ACHN (cell line): Measurements from ENCODE around the gene TCERG1.

Experiments
- DNase-seq: peaks from one replicate; pipeline ENCODE4 v3.0.0-alpha.2; 2015
- in situ Hi-C: cut with HindIII; loops from 2 replicates; pipeline ENCODE4 v1.10.0; 2017; ENCODE audit warnings: low sequenced_read_pairs, low pct_ligation_motif_present, low pct_unique_long_range_greater_than_20kb

TCERG1 gene

DNA sequence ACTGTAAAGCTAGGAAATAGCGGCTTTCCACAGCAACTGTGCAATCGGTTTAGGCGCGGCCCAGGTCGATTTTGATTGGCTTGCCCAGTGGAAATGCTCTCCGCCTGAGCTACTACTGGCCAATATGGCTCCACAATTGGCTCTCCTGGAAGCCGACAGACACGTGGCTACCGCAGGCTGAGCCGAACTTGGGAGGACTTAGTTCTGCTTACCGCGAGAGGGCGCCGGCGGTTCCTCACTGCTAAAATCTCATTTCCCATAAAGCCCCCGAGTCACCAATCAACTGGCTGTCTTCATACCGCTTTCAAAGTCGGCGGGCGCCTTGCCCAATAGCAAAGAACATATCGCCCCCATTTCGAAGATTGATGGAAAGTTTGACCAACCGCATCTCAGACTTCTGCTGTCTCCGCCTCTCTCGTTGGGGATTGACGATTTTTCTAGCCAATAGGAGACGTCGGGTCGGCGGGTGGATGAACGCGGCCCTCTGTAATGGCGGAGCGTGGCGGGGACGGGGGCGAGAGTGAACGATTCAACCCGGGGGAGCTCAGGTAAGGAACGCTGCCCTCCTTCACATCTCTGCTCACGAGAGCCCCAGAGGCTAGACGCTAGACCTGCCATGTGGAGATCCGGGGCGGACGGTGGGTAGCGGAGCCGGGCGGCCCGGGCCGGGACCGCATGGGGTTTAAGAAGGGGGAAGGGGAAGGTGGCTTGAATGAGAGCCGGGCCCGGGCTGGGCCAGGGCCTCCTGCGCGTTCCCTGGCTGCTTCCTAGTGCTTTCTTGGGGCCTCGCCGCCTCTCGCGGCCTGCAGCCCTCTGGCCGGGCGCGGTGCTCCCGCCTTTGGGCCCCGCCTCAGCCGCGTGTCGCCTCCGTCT, at the start of gene TCERG1:
Gene TCERG1 (plus strand): TSS at position 473 of the 873 bp plus-strand sequence. CDS start 17 bp downstream, at position 490.
- in situ Hi-C loops = loop anchor here (25.0 kb wide), 1 partner anchor 135 kb away; no protein-coding TSS in a partner anchor
- peak; percentile 99 for DNase-seq

DNA sequence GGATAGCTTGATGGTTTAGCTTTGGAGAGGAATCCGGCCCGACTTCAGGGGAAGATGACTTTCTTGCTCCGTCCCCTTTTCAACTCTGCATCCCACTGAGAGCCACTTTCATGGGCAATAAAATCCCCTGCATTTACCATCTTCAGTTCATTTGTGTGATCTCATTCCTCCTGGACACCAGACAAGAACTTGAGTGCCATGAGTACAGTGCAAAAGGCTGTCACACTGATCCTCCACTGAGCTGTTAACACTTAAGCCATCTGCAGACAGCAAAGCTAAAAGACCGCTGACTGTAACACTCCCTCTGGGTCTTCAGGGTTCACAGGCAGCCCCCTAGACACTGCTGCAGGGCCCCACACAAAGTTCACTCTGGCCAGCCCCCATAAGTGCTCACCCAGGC, 48.3 kb upstream of the TCERG1 start:
- in situ Hi-C loops = no loop called here
- DNase-seq = no peak

DNA sequence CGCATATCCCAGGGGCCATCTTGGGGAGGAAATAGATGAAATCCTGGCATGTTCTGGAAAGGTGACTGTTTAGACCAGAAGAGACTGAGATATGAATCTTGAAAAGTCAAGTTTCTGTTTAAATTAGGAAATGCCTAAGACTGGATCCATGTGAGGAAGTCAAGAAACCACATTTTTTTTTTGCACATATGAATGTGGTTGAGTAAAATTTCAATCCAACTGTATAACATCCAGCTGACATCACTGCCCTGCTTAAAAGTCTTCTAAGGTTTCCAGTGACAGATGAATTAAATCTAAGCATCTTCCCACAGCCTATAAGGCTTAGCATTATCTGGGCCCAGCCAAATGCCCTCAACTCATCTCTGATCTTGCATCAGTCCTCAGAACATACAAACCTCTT, 47.7 kb upstream of the TCERG1 start:
- no peak for DNase-seq

DNA sequence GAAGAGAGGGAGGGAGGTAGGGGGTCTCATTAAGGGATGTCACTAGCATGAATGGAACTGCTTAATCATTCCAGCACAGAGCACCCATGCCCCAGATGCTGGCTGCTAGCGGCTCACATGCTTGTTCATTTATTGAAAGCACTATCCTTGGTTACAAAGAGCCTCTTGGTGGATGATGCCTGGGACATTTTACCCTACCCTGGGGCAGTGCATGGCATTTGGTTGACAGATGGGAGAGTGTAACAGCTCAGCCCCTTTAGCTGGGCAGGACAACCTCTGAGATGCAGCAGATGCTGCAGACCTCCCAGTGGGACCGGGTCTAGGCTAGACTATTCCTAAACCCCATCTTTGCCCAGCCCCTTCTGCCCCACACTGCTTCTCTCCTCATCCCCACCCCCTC, 46.9 kb upstream of the TCERG1 start:
- in situ Hi-C loops = no loop called here
- no peak for DNase-seq

More for the DNA sequence above, 47.7 kb upstream of the TCERG1 start:
- in situ Hi-C loops = no loop called here

DNA sequence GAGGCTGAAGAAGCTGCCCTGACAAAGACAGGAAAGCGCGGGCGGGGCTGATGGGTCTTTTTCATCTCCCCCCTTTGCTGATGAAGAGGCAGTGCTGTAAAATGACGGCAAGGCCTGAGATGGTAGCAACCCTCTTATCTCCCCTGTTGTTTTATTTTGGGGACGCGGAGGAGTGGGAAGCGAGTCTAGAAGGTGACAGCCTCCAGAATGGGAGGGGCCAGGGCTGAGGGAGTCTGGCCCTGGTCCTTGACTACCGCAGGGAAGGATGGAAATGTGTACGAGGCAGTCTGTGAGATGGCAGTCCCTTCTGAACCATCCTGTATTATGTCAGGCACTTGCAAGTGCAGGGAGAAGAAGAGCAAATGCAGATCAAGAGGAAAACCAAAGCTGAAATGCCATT, 46.1 kb upstream of the TCERG1 start:
- in situ Hi-C loops = no loop called here
- DNase-seq = no peak

DNA sequence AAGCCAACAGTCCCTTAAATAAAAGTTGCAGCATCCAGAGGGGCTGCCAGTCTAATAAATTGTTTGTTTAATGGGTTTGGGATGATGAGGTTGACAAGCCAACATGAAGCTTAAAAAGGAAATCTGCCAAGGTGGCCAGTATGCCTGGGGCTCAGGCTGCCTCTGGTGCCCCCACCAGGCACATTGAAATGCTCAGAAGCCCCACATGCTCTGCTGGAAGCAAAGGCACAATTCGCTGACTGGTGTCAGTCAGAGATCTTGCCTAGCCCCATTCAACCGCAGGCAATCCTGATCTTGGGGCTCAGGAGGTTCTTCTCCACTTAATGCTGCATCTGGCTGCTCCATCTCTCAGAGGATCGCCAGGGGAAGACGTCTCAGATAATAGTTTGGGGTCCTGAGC, 44.2 kb upstream of the TCERG1 start:
- in situ Hi-C loops = no loop called here
- no peak for DNase-seq

DNA sequence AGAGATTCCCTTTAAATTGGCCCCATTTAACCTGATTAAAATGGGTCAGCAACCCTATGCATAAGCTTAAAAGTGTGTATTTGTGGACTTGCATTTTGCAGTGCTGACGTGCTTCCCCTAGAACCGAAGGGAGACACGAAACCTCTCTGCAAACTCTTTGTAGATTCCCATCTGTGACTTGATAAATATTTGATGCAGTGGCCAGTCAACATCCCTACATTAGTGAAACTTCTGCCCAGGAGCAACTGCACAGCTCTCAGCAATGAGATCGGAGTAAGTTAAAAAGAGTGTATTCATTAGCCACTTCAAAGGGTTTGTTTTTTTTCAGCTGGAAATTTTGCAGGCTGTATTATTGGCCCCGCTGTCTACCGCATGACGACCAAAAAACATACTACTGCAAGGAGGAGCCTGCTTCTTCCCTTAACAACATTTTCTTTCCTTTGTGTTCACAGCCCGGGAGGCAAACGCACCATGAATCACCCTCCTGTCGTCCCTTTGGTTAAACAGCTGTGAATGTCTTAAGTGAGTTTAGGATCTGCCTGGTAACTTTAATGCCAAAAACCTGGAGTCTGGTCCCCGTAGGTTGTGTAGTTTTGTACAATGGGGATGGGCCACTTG, 38.0 kb upstream of the TCERG1 start:
- no peak for DNase-seq
- in situ Hi-C loops = no loop called here

DNA sequence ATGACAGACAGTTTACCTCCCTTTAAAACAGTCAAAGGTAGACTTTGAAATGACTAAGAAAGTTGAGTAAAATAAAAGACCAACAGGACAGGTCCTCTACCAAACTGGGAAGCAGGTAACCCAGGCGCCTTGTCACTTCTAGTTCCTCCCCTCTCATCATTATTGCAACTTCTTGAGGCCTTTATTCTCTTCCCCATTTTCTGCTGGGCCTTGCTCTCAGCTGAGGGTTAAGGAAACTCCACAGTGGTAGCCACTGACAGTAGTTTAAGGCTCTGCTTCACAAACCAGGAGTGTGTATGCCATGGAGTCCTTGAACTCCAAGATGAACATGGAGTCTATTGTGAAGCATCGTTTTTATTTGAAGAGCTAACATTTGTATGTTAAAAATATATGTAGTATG, 36.9 kb upstream of the TCERG1 start:
- DNase-seq = no peak
- in situ Hi-C loops = no loop called here

DNA sequence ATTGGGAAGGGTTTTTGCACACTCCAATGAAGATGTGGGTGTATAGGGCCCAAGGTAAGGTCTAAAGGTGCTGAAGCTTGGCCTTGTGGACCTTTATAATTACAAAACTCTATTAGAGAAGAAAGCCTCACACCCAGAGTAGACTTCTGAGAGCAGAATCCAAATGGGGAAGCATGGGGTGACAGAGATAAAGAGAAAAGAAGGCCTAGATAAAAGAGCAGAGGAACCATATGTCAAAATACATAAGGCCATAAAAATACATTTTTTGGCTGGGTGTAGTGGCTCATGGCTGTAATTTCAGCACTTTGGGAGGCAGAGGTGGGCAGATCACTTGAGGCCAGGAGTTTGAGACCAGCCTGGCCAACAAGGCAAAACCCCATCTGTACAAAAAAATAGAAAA, 27.4 kb upstream of the TCERG1 start:
- no peak for DNase-seq
- in situ Hi-C loops = no loop called here

DNA sequence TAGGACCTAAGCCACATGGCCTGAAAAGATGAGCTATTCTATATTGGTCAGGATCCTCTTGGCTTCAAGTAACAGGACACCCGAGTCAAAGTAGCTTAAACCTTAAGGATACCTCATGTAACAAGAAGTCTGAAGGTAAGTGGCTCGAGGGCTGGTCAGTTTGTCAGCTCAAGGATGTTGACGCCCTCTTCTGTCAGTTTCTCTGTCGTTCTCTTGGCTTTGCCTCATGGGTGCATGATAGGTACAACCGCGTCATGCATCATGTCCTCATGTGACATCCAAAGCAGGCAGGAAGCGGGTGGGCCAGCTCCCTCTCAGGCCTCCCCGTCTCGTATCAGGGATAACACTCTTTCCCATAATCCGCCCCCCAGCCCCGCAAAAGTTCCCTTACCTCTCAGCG, 22.1 kb upstream of the TCERG1 start:
- in situ Hi-C loops = loop anchor here (25.0 kb wide), 1 partner anchor 113 kb away; no protein-coding TSS in a partner anchor
- DNase-seq = no peak

DNA sequence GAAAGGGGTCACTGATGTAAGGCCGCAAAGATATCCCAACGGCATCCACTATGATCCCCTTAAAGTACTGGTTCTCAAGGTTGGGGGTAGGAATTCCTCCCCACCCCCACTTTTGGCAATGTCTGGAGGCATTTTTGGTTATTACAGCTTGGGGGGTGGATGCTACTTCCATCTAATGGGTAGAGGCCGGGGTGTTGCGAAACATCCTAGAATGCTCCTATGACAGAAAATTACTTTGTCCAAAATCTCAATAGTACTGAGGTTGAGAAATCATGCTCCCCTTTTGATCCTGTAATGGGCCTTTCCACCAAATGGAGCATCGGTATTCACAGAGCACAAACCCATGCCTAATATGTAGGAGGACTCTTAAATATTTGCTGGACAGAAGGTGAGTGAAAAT, 20.8 kb upstream of the TCERG1 start:
- in situ Hi-C loops = loop anchor here (25.0 kb wide), 1 partner anchor 114 kb away; no protein-coding TSS in a partner anchor

DNA sequence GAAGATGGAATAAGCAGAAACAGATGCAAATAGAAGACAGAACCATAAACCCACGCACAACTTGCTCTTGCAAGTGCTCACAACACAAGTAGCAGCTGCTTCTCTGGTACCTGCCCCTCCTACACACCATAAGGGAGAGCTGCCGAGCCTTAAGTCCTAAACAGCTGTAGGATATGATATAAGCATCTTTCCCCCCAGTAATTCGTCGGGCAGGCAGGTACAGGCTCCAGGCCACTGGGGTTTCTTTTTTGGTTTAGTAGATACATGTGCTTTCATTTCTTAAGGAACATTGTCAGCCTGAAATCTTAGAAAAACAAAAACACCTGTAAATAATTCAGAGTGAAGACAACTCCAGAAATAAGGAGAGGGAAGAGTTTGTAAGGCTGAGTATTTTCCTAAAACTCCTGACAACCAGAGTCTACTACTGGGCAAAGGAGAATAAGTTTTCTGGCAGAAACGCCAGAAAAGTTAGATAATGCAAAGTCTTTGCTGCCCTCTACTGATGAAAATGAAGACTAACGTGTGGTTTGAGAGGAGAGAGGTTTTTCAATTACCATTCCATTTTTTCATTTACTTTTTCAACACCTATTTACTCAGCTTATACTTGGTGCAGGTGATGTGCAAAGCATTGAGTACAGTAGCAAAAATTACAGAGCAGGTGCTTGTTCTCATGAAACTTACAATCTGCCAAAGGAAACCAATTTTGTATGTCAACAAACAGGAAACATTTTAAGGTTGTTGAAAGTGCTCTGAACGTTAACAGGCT, 20.1 kb upstream of the TCERG1 start:
- in situ Hi-C loops = loop anchor here (25.0 kb wide), 1 partner anchor 115 kb away; no protein-coding TSS in a partner anchor
- DNase-seq = peak; percentile 54

More for the DNA sequence above, 20.8 kb upstream of the TCERG1 start:
- DNase-seq = no peak

DNA sequence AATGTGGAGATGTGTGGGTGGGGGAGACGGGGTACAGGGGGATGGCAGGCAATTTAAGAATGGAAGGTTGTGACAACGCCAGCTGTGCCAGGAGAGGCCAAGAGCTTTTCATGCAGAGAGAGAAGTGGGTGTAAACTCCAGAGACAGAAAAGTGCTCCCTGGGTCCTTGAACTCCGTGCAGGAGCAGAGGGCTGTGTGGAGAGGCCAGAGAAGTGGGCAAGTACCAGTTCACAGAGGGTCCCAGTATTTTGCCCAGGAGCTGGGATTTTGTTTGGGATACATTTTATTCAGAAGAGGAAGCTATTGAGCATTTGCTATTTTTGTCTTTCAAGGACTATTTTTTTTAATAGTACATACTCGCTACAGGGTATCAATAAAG, 19.5 kb upstream of the TCERG1 start:
- in situ Hi-C loops = loop anchor here (25.0 kb wide), 1 partner anchor 115 kb away; no protein-coding TSS in a partner anchor
- DNase-seq = no peak

DNA sequence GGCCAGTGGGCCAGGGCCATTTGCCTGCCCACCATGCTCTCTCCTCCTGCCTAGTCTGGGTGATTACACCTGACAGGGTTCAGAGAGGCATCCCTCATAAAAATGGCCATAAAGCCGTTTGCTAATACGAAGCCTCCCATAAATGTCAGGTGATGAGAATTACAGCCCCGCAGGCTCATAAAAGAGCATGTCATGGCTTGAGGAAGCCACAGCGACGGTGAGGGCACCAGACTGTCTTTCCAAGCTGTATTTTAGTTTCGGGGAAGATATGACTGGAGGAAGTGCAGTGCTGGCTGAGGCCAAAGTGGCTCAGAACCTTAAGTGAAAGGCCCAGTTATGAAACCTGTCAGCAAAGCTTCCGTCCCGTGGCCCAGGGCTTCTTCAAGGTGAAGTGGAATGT, 18.5 kb upstream of the TCERG1 start:
- in situ Hi-C loops = loop anchor here (25.0 kb wide), 1 partner anchor 116 kb away; no protein-coding TSS in a partner anchor
- no peak for DNase-seq

DNA sequence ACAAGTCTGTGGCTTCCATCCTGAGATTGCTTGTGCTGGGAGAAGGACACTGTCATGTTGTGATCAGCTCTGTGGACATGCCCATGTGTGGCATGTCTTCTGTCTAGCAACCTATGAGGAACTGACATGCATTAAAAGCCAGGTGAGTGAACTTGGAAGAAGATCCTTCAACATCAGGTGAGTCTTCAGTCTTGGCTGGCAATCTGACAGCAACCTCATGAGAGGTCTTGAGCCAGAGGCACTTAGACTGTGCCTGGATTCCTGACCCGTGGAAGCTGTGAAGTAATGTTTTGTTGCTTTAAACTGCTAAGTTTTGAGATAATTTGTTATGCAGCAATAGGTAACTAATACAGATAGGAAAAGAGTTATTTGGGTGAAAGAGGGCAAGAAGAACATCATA, 6.8 kb upstream of the TCERG1 start:
- no peak for DNase-seq
- in situ Hi-C loops = loop anchor here (25.0 kb wide), 1 partner anchor 128 kb away; no protein-coding TSS in a partner anchor

DNA sequence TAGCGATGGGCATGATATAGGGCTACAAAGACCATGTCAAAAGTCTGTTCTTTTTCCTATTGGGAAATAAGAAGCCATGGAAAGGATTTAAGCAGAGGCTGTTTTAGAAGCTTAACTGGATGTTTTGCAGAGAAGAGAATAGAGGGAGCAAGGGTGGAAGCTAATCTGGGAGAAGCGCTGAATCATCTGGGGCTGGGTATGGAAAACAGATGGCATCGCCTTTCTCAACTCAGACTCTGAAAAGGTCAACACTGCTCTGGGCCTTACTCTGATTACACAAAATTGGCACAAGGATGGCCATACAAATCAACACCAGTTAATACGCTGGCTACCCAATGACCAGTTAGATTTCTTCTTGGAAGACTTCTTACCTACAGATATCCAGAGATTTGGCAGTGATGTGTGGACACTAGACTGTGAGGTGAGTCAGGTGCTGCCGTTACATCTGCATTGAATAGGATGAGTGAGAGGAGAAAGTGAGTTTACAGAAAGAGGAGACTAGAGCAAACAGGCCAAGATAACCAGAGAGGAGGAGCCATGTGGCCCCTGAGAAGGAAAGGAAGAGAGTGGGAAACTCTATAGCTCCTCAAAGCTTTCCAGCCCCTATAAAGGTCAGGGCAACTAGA, 6.2 kb upstream of the TCERG1 start:
- in situ Hi-C loops = loop anchor here (25.0 kb wide), 1 partner anchor 129 kb away; no protein-coding TSS in a partner anchor
- DNase-seq = no peak

DNA sequence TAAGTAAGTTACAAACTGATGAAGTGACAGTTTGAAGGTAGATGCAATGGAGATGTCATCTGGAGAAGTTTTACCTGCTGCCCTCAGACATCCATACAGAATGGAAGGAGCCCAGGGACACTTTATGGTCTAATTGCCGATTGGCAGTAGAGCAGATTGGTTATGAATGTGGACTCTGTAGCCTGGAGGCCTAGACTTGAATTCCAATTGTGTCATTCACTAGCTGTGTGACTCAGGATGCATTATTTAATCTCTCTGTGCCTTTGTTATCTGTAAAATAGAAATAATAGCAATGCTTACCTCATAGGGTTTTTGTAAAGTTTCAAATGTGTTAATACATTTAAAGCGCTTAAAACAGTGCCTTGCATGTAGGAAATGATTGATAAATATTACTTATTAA, 5.2 kb upstream of the TCERG1 start:
- no peak for DNase-seq
- in situ Hi-C loops = loop anchor here (25.0 kb wide), 1 partner anchor 130 kb away; no protein-coding TSS in a partner anchor

DNA sequence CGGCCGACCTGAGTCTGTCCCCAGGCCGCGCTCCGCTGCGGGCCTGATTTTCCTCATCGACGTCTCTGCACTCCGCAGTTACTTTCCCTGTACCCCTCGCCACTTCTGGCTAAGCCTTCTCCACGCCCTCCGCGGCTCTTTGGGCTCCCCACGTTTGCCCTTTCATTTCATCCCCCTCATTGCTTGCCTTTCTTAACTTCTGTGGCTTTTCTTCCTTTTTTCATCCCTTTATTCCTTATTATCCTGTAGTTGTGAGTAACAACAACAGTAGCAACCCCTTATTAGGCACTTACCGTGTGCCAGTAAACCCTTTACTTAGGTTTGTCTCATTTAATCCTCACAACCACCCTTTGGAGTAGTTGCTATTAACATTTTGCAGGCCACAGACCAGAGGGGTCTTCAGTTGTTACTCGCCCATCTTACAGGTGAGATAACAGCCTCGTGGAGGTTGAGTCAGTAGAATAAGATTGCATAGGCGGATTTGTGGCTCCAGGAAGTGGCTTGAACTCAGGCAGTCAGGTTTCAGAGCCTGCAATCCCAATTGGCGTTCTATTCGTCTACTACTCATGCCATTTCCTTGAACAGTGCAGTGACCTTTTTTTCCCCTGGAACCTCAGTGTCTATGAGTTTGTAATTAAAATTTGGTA, 724 bp downstream of the TCERG1 start:
- DNase-seq = peak; percentile 50
- in situ Hi-C loops = loop anchor here (25.0 kb wide), 1 partner anchor 136 kb away; no protein-coding TSS in a partner anchor
